ENCODE results near the gene FBXL19.

The FBXL19 gene

DNA sequence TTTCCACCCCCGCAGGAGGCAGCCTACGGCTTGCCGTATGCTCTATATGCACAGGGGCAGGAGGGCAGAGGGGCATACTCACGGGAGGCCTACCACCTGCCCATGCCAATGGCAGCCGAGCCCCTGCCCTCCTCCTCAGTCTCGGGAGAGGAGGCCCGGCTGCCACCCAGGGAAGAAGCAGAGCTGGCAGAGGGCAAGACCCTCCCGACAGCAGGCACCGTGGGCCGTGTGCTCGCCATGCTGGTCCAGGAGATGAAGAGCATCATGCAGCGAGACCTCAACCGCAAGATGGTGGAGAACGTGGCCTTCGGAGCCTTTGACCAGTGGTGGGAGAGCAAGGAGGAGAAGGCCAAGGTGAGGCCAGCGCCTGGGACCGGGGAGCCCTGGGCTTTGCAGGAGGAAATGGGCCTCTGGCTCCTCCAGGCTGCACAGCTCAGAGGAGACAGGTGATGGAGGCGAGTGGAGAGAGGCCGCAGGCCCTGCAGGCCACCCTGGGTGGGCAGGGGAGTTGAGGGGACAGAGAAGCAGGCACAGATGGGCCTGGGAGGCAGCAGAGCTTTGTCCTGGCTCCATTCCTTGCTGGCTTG lies 42.8 kb downstream of the FBXL19 start:
- H3K36me3 ChIP-seq, result peaks cover 93% of the 10 kb centered on the region
- H3K9me3 ChIP-seq (ENCODE audit: severe bottlenecking), result no peaks in the 10 kb centered on the region
- no peak overlapping the region for H3K27ac ChIP-seq
- DNase-seq, result no peak
- H3K4me3 ChIP-seq (ENCODE audit: low read depth, low read length), result no peak overlapping the region
- no peaks in the 10 kb centered on the region for H3K27me3 ChIP-seq (ENCODE audit: insufficient read depth, low read depth, severe bottlenecking)
- TF ChIP-seq, protein P1, sequence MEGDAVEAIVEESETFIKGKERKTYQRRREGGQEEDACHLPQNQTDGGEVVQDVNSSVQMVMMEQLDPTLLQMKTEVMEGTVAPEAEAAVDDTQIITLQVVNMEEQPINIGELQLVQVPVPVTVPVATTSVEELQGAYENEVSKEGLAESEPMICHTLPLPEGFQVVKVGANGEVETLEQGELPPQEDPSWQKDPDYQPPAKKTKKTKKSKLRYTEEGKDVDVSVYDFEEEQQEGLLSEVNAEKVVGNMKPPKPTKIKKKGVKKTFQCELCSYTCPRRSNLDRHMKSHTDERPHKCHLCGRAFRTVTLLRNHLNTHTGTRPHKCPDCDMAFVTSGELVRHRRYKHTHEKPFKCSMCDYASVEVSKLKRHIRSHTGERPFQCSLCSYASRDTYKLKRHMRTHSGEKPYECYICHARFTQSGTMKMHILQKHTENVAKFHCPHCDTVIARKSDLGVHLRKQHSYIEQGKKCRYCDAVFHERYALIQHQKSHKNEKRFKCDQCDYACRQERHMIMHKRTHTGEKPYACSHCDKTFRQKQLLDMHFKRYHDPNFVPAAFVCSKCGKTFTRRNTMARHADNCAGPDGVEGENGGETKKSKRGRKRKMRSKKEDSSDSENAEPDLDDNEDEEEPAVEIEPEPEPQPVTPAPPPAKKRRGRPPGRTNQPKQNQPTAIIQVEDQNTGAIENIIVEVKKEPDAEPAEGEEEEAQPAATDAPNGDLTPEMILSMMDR (IDR thresholded peaks at IDR 0.05; ENCODE audit: low read depth, low read length), result no peak

DNA sequence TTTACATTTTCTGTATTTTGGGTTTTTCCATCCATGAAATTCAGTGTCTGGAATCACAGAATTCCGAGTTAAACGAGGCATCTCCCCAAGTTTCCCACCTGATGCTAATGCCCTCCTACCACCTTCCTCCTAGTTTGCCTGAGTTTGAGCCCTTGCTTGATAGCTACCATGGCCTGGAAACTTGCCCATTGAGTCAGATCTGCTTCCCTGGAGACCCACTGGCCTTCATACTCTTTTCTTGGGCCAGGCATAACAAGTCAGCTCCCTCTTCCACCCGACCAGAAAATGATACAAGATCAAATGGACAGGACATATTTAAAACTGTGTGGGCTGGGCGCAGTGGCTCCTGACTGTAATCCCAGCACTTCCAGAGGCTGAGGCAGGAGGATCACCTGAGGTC lies 44.4 kb downstream of the FBXL19 start:
- DNase-seq, result no peak

DNA sequence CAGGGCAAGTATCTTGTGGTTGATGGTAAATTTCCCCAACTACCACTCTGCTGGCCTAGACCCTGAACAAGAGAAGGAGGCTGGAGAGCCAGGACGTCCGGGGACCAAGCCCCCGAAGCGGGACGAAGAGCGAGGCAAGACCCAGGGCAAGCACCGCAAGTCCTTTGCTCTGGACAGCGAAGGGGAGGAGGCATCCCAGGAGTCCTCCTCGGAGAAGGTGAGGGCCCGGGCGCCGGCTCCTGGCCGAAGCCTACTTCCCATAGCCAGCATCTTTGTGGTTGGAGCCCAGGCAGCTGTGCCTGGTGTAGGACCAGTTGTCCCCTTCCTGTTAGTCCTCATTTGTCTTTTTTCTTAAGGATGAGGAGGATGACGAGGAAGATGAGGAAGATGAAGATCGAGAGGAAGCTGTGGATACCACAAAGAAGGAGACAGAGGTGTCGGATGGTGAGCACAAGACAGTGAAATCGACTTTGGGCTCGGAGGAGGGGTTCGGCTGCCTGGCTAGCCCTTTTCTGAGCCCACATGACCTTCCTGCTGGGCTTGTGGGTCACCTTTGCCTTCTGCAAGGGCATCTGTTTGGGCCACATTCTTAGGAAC lies 46.0 kb downstream of the FBXL19 start:
- peaks cover 92% of the 10 kb centered on the region for H3K36me3 ChIP-seq
- H3K27me3 ChIP-seq (ENCODE audit: insufficient read depth, low read depth, severe bottlenecking), result no peaks in the 10 kb centered on the region
- H3K27ac ChIP-seq, result no peak overlapping the region
- TF ChIP-seq, protein P1 (IDR thresholded peaks at IDR 0.05; ENCODE audit: low read depth, low read length), result no peak
- H3K4me3 ChIP-seq (ENCODE audit: low read depth, low read length), result no peak overlapping the region
- no peak for DNase-seq
- no peaks in the 10 kb centered on the region for H3K9me3 ChIP-seq (ENCODE audit: severe bottlenecking)

More for the DNA sequence above, 44.4 kb downstream of the FBXL19 start:
- Histone ChIP-seq H3K4me3 (ENCODE audit: low read depth, low read length) (no peak overlapping the region), H3K36me3 (peaks cover 90% of the 10 kb centered on the region), H3K9me3 (ENCODE audit: severe bottlenecking) (no peaks in the 10 kb centered on the region), H3K27ac (no peak overlapping the region), H3K27me3 (ENCODE audit: insufficient read depth, low read depth, severe bottlenecking) (no peaks in the 10 kb centered on the region)
- TF ChIP-seq, protein P1 (IDR thresholded peaks at IDR 0.05; ENCODE audit: low read depth, low read length), result no peak

DNA sequence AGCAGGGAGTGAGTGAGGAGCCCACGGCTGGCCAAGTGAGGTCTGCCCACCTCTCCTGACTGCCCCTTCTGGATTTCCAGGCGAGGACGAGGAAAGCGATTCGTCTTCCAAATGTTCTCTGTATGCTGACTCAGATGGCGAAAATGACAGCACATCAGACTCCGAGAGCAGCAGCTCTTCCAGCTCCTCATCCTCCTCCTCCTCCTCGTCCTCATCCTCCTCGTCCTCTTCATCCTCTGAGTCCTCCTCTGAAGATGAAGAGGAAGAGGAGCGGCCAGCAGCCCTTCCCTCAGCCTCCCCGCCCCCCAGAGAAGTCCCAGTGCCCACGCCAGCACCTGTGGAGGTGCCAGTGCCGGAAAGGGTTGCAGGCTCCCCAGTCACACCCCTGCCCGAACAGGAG lies 47.9 kb downstream of the FBXL19 start:
- H3K27ac ChIP-seq, result no peak overlapping the region
- H3K27me3 ChIP-seq (ENCODE audit: insufficient read depth, low read depth, severe bottlenecking), result no peaks in the 10 kb centered on the region
- no peak overlapping the region for H3K4me3 ChIP-seq (ENCODE audit: low read depth, low read length)
- H3K9me3 ChIP-seq (ENCODE audit: severe bottlenecking), result no peaks in the 10 kb centered on the region
- H3K36me3 ChIP-seq, result peaks cover 88% of the 10 kb centered on the region
- TF ChIP-seq, protein P1 (IDR thresholded peaks at IDR 0.05; ENCODE audit: low read depth, low read length), result no peak
- DNase-seq, result no peak

DNA sequence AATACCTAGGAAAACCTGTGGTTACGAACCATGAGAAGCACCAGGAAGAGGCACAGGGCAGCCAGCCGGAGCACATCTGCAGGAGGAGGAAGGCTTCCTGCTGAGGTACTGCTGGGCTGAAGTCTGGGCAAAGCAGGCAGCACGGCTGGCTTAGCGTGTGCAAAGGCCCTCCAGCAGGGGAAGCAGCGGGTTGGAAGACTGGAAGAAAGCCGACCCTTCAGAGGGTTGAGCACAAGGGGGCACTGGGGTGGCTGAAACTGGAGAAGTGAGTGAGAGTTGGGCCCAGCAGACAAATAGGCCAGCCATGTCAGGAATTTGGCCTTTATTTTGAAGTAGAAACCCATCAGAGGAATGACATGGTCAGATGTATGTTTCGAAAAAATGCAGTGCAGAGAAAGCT lies 49.5 kb downstream of the FBXL19 start:
- TF ChIP-seq, protein P1 (IDR thresholded peaks at IDR 0.05; ENCODE audit: low read depth, low read length), result no peak
- H3K27ac ChIP-seq, result no peak overlapping the region
- peaks cover 88% of the 10 kb centered on the region for H3K36me3 ChIP-seq
- H3K27me3 ChIP-seq (ENCODE audit: insufficient read depth, low read depth, severe bottlenecking), result no peaks in the 10 kb centered on the region
- no peak overlapping the region for H3K4me3 ChIP-seq (ENCODE audit: low read depth, low read length)
- H3K9me3 ChIP-seq (ENCODE audit: severe bottlenecking), result no peaks in the 10 kb centered on the region
- no peak for DNase-seq

DNA sequence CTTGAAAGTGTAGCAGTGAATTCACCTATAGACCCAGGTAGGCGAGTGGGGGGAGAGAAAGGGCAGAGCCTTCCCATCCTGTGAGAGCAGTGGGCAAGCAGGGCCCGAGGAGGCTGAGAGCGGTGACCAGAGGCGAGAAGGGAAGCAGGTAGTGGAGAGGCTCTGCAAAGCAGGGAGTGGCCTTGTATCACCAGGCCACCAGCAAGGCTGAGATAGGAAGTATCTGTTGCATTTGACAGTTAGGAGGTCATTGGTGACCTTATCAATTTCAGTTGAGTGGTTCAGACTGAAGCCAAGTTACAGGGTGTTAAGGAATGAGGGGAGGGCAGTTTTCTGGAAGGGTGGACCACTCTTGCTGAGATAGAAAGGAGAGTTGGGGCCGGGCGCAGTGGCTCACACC lies 51.0 kb downstream of the FBXL19 start:
- Histone ChIP-seq H3K27me3 (ENCODE audit: insufficient read depth, low read depth, severe bottlenecking) (no peaks in the 10 kb centered on the region), H3K4me3 (ENCODE audit: low read depth, low read length) (no peak overlapping the region), H3K27ac (no peak overlapping the region), H3K9me3 (ENCODE audit: severe bottlenecking) (no peaks in the 10 kb centered on the region), H3K36me3 (peaks cover 84% of the 10 kb centered on the region)
- no peak for DNase-seq
- TF ChIP-seq, protein P1 (IDR thresholded peaks at IDR 0.05; ENCODE audit: low read depth, low read length), result no peak

All from WERI-Rb-1 (cell line).